HG03442 (cell line): ENCODE measurements around the gene DLL3.

Source experiments
- ATAC-seq: cut with Tn5 transposase; IDR thresholded peaks from one replicate; pipeline ENCODE4 v1.9.1; 2021; ENCODE audit warnings: mild to moderate bottlenecking, moderate library complexity; ENCODE audit not compliant: unreplicated experiment

The DLL3 gene

DNA sequence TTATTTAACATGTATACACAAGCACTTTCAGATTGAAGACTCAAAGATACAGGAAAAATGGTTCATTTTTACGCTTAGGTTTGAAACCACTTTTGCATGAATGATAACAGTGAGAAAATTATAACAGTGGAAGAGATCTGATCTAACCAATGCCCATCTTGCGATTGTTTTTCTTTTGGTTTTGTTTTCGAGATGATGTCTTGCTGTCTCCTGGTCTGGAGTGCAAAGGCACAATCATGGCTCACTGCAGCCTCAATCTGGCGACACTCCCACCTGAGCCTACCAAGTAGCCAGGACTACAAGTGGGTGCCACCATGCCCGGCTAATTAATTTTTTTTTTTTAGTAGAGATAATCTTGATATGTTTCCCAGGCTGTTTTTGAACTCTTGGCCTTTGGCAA lies 51.5 kb downstream of the DLL3 start:
- no peak for ATAC-seq

- ATAC-seq, result no peak
Measured at GRCh38 chr19:39553082-39553652, 54.4 kb downstream of the DLL3 start.

DNA sequence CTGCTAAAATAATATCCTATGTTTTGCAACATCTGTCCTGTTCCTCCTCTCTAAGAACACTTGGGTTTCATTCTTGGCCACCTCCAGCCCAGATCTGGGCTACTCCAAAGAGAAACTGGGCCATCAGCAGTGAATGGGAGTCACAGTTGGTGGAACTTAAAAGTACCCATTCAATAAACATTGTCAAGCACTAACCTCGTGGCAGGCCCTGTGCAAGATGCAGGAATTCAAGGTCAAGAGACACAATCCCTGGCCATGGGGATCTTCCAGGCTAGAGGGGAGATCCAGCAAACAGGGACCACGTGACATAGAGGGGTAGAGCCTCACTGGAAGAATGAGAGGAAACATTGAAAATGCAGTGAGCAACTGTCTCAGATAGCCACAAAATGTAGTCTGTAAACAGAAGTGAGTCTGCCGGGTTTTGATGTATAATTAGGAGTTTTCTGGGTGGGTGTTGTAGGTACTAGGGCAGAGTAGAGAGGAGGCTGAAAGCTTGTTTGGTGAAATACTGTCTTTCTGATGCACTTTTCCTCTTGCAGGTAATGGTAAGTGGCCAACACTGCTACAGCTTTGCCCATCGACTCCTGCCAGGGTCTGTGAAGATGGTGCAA lies 56.1 kb downstream of the DLL3 start:
- ATAC-seq, result no peak

DNA sequence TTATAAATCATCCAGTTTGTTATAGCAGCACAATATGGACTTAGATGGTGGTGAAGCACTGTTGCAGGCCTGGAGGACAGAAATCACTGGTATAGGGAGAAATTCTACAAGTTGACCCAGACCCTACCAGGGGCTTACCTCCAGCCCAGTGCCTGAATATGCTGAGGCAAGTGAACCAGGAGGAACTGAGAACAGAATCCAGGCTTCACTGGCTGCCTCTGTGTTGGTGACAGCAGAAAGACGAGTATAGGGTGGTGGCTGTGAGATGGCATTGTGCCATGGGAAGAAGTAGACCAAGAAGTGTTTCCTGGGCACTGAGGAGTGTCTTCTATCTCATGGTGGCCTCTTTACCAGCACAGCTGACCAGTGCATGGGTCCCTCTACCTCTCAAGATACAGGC lies 57.1 kb downstream of the DLL3 start:
- ATAC-seq, result no peak
